SK-N-MC (cell line): ENCODE measurements around the gene L3MBTL1.
A peak's percentile ranks its signal among the peaks of the same experiment; 100 is the strongest.
"Not testable (repeated sequence)": the region's sequence is repeated elsewhere in the genome, so short reads cannot be mapped to it uniquely, and the experiment has no call there.

Experiments used
- DNase-seq: peaks from one replicate; pipeline ENCODE4 v3.0.0-alpha.2; 2011; ENCODE audit warnings: low read depth, low spot score
- H3K27ac ChIP-seq: fragments of 200-600 bp; sonication (generic); 2 replicates; pipeline ENCODE4 v1.5.1; 2016; ENCODE audit warnings: mixed run types
- H3K36me3 ChIP-seq: fragments of 200-600 bp; sonication (generic); 2 replicates; pipeline ENCODE4 v1.6.1; 2017; ENCODE audit warnings: antibody characterized with exemption, low read length, mixed read lengths; ENCODE audit not compliant: insufficient read depth
- H3K4me3 ChIP-seq: fragments of 200-600 bp; sonication (generic); 2 replicates; pipeline ENCODE4 v1.5.1; 2016
- H3K9ac ChIP-seq: fragments of 200-600 bp; sonication (generic); 2 replicates; pipeline ENCODE4 v1.8.0; 2017; ENCODE audit warnings: mixed run types, mixed read lengths; ENCODE audit not compliant: insufficient read length
- H3K9me3 ChIP-seq: fragments of 200-600 bp; sonication (generic); 2 replicates; pipeline ENCODE4 v1.6.1; 2017; ENCODE audit warnings: low read depth, mild to moderate bottlenecking, antibody characterized with exemption, low read length, moderate library complexity, mixed read lengths
- EZH2 ChIP-seq: fragments of 200-600 bp; sonication (generic); IDR thresholded peaks from one replicate; pipeline ENCODE4 v1.6.1; 2017; ENCODE audit warnings: antibody characterized with exemption
- FOXP2 ChIP-seq: optimal IDR thresholded peaks from 2 replicates; pipeline ENCODE3; 2011; ENCODE audit warnings: mild to moderate bottlenecking, moderate library complexity; ENCODE audit not compliant: insufficient read depth; ENCODE audit errors: extremely low read length, control extremely low read depth
- POLR2AphosphoS5 ChIP-seq: IDR thresholded peaks from 2 replicates; pipeline ENCODE4 v1.6.1; 2012; ENCODE audit warnings: mild to moderate bottlenecking, low read depth, low read length, borderline replicate concordance

L3MBTL1 gene

DNA sequence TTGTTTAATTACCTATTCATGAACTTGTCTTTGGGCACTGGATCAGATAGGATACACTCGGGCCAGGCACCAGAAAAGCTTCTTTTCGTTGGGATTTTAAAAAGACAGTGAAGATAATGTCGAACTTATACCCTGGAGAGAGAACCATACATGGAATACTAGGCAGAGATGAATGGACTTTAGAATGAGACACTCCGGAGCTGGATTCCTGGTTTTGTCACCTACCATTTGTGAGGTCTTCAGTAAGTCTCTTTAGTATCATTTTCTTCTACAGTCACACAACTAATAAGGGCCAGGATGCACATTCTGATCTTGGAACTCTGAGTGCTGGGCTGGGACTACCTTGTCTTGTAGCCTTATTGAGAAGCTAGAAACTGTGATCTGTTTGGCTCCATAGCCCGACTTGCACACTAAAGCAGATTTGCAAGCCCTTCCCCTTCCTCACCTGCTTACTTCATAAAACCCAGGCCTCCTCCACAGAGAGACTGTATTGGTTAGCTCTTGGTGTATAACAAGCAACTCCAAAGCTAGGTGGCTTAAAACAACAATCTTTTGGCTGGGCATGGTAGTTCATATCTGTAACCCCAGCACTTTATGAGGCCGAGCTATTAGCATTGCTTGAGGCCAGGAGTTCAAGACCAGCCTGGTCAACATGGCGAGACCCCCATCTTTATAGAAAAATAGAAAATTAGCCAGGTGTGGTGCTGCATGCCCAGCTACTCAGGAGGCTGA, 75.8 kb downstream of the L3MBTL1 start:
- no peak overlapping the region for H3K4me3 ChIP-seq
- H3K36me3 ChIP-seq: no peaks in the 10 kb centered on the region
- H3K9me3 ChIP-seq: no peaks in the 10 kb centered on the region
- no peak overlapping the region for H3K9ac ChIP-seq
- no peak for DNase-seq
- H3K27ac ChIP-seq: no peak overlapping the region
- TF ChIP-seq FOXP2 (no peak), POLR2AphosphoS5 (no peak), EZH2 (no peak)

DNA sequence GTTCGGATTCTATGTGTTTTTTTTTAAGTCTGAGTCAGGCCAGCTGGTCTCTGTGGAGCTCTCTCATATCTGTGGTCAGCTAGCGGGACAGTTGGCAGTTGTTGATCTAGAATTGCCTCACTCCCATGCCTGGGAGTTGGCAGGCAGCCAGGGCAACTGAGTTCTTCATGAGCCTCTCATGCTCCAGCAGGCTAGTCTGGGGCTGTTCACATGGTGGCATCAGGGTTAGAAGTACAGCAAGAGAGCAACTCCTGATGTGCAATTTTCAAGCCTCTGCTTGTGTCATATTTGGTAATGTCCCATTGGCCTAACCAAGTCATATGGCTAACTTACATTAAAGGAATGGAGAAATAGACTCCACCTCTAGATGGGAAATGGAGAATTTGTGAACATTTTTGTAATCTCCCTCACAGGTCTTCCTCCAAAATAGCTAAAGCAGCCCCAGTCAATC, 76.5 kb downstream of the L3MBTL1 start:
- DNase-seq: no peak
- no peak for TF ChIP-seq POLR2AphosphoS5
- no peak for TF ChIP-seq EZH2
- TF ChIP-seq FOXP2: no peak
- no peaks in the 10 kb centered on the region for H3K36me3 ChIP-seq
- no peak overlapping the region for H3K27ac ChIP-seq
- no peak overlapping the region for H3K9ac ChIP-seq
- no peaks in the 10 kb centered on the region for H3K9me3 ChIP-seq
- no peak overlapping the region for H3K4me3 ChIP-seq

DNA sequence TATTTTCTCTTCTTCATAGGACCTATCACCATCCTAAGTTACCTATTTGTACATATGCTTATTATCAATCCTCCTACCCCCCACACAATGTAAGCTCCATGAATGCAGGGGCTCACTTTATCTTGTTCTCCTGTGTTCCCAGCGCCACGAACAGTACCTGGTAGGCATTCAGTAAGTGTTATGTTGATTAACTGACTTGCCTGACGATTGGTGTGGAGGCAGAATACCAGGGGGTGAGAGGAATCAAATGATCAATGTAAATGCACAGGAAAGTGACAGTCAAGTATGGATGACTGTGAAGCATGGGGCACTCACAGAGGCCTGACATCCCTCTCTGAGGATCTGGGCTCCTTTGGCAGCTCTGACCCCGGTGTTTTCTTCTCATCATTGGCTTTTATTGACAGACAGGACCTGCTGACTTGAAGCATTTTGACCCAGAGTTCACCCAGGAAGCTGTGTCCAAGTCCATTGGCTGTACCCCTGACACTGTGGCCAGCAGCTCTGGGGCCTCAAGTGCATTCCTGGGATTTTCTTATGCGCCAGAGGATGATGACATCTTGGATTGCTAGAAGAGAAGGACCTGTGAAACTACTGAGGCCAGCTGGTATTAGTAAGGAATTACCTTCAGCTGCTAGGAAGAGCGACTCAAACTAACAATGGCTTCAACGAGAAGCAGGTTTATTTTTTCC, 77.1 kb downstream of the L3MBTL1 start:
- H3K27ac ChIP-seq: no peak overlapping the region
- DNase-seq: no peak

DNA sequence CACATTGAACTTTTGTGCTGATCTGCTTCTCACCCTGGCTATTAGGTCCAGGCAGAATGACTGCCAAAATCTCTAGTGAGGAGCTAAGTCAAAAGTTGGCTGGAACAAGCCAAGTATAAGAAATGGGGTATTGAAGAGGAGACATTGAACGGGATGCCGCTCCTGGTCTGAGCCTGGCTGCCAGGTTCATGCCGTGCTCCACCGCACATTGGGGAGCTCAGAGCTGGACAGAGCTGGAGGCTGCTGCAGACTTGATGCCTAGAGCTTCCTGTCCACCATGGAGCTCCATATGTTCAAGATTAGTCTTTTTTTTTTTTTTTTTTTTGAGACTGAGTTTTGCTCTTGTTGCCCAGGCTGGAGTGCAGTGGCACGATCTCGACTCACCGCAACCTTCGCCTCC, 79.1 kb downstream of the L3MBTL1 start:
- Histone ChIP-seq H3K4me3 (no peak overlapping the region), H3K9me3 (no peaks in the 10 kb centered on the region), H3K27ac (no peak overlapping the region), H3K36me3 (no peaks in the 10 kb centered on the region), H3K9ac (no peak overlapping the region)
- DNase-seq: no peak
- TF ChIP-seq EZH2: no peak
- TF ChIP-seq POLR2AphosphoS5: no peak
- no peak for TF ChIP-seq FOXP2

More for the DNA sequence above, 77.1 kb downstream of the L3MBTL1 start:
- Histone ChIP-seq H3K9ac (no peak overlapping the region), H3K36me3 (no peaks in the 10 kb centered on the region), H3K9me3 (no peaks in the 10 kb centered on the region), H3K4me3 (no peak overlapping the region)
- no peak for TF ChIP-seq FOXP2
- no peak for TF ChIP-seq POLR2AphosphoS5
- TF ChIP-seq EZH2: no peak

DNA sequence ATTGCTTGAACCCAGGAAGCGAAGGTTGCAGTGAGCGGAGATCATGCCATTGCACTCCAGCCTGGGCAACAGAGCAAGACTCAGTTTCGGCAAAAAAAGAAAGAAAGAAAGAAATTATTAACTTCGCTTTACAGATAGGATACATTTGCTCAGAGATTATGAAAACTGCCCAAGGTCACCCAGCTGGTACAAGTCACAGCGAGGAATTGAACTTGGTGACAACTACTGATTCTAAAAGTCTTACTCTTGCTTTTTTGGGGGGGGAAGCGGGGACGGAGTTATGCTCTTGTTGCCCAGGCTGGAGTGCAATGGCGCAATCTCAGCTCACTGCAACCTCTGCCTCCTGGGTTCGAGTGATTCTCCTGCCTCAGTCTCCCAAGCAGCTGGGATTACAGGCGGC, 81.0 kb downstream of the L3MBTL1 start:
- not testable (repeated sequence) for H3K36me3 ChIP-seq, H3K9me3 ChIP-seq, H3K9ac ChIP-seq, H3K27ac ChIP-seq, H3K4me3 ChIP-seq, DNase-seq

DNA sequence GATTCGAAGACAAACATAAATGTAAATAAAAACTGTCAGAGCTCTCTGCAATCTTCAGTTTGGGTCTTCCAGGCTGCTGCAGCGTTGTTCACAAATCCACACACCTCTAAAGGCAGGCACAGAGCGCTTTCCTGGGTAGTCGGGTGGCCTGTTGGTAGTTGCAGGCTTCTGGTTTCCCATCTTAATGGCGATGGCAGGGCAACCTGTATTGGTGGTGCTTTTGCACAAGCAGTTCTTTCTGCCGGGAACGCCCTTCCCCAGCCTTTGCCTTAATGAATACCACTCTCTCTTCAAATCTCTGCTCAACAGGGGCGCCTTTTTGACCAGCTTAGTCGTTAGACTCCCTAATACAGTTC, 82.5 kb downstream of the L3MBTL1 start:
- peak overlapping the region; percentile 95 for H3K9ac ChIP-seq
- H3K36me3 ChIP-seq: peaks cover 8% of the 10 kb centered on the region
- peak overlapping the region; percentile 95 for H3K4me3 ChIP-seq
- H3K9me3 ChIP-seq: no peaks in the 10 kb centered on the region
- peak overlapping the region; percentile 99 for H3K27ac ChIP-seq
- no peak for DNase-seq
- TF ChIP-seq FOXP2 (no peak), POLR2AphosphoS5 (no peak), EZH2 (no peak)

DNA sequence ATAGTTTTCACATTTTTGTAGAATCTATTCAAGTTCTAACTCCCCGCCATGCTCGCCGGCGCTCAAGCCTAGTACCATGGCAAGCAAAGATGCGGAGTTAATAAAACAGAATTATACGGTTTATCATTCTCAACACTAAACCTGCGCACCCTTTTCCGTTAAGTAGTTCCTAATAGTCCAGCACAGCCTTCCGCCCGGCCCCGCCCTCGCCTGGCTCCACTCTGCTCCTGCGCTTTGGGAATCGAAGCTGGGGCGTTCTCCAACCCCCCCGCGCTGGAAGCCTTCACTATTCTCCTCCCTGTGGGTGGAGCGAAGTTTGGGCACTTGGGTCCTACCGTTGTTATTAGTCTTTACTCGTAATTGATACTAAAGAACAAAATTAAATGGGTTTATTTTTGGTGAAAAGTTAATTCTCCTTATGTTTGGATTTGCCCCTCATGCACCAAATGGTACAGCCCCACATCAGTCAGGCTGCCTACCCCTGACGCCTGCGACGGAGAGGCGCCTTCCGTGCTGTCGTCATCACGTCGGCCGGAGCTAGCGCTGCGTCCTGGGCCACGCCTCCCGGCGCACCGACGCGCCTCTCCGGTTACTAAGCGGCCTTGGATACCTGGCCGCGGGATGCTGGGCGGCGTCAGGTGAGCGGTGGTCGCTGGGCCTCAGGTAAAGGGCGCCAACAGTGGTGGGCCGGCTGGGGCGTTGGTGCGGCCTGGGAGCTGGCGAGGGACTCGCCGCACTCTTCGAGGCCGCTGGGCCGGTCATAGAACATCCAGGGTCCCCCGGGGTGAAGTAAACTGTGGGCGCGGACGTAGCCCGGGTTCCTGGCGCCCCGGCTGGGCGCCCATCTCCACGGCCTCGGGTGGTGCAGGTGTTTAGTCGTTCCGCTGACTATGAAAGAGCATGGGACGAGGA, 83.2 kb downstream of the L3MBTL1 start, which contains the start of gene IFT52:
Gene IFT52 (plus strand): TSS at position 546 of the 912 bp plus-strand sequence. CDS start 3,762 bp downstream, outside the sequence.
- Histone ChIP-seq H3K4me3 (peak within 1 kb of the TSS; percentile 95), H3K27ac (peak within 1 kb of the TSS; percentile 99), H3K36me3 (peaks cover 10% of the 10 kb centered on the region), H3K9ac (peak within 1 kb of the TSS; percentile 95), H3K9me3 (no peaks in the 10 kb centered on the region)
- TF ChIP-seq EZH2 (no peak), POLR2AphosphoS5 (peak; percentile 64)
- peak; percentile 87 for DNase-seq
